Mesendoderm (in vitro differentiated cells): ENCODE results near the gene KDM6A.

ENCODE experiments used
- DNase-seq: peaks from one replicate; pipeline ENCODE4 v3.0.0; 2013
- H2AK5ac ChIP-seq: 2 replicates; pipeline ENCODE4 v1.6.1; 2013; ENCODE audit warnings: low read length, inconsistent platforms
- H2BK120ac ChIP-seq: 2 replicates; pipeline ENCODE4 v1.6.1; 2013; ENCODE audit warnings: low read depth, mild to moderate bottlenecking, low read length, moderate library complexity, mixed read lengths
- H2BK15ac ChIP-seq: replicated peaks from 2 replicates; pipeline ENCODE4 v1.6.1; 2013; ENCODE audit warnings: low read depth, mild to moderate bottlenecking, moderate library complexity
- H2BK5ac ChIP-seq: 2 replicates; pipeline ENCODE4 v1.6.1; 2013; ENCODE audit warnings: low read length, inconsistent platforms
- H3K18ac ChIP-seq: 2 replicates; pipeline ENCODE4 v1.6.1; 2013; ENCODE audit warnings: mild to moderate bottlenecking, low read length, mixed read lengths
- H3K23ac ChIP-seq: one replicate; pipeline ENCODE4 v1.6.1; 2013; ENCODE audit warnings: low read length
- H3K27ac ChIP-seq: 2 replicates; pipeline ENCODE4 v1.5.1; 2013; ENCODE audit warnings: low read depth, mild to moderate bottlenecking, inconsistent platforms, low read length, moderate library complexity
- H3K27me3 ChIP-seq: 2 replicates; pipeline ENCODE4 v1.6.1; 2013; ENCODE audit warnings: low read length, control low read depth, mild to moderate bottlenecking, inconsistent platforms; ENCODE audit not compliant: insufficient read depth, poor library complexity
- H3K36me3 ChIP-seq: 2 replicates; pipeline ENCODE4 v1.6.1; 2013; ENCODE audit warnings: low read length, inconsistent platforms; ENCODE audit not compliant: control insufficient read depth, insufficient read depth
- H3K4ac ChIP-seq: one replicate; pipeline ENCODE4 v1.6.1; 2013; ENCODE audit warnings: low read depth, mild to moderate bottlenecking, low read length, moderate library complexity
- H3K4me1 ChIP-seq: 2 replicates; pipeline ENCODE4 v1.6.1; 2013; ENCODE audit warnings: low read depth, low read length, inconsistent platforms; ENCODE audit not compliant: control insufficient read depth
- H3K4me2 ChIP-seq: 2 replicates; pipeline ENCODE4 v1.6.1; 2013; ENCODE audit warnings: low read length
- H3K4me3 ChIP-seq: 2 replicates; pipeline ENCODE4 v1.5.1; 2013; ENCODE audit warnings: mild to moderate bottlenecking, low read length
- H3K56ac ChIP-seq: one replicate; pipeline ENCODE4 v1.6.1; 2013; ENCODE audit warnings: low read length
- H3K79me1 ChIP-seq: 2 replicates; pipeline ENCODE4 v1.6.1; 2013; ENCODE audit warnings: low read length, inconsistent platforms
- H3K79me2 ChIP-seq: 2 replicates; pipeline ENCODE4 v1.6.1; 2013; ENCODE audit warnings: mild to moderate bottlenecking, low read length; ENCODE audit not compliant: control insufficient read depth, insufficient read depth
- H3K9ac ChIP-seq: 2 replicates; pipeline ENCODE4 v1.6.1; 2013; ENCODE audit warnings: low read length, inconsistent platforms
- H4K5ac ChIP-seq: one replicate; pipeline ENCODE4 v1.6.1; 2013; ENCODE audit warnings: low read length
- H4K8ac ChIP-seq: one replicate; pipeline ENCODE4 v1.6.1; 2013; ENCODE audit warnings: low read depth, mild to moderate bottlenecking, control low read depth, low read length, moderate library complexity
- WGBS: extraction: QIAGEN DNeasy Blood & Tissue Kit; methylation state at CpG from one replicate; pipeline ENCODE4 v1.1.7; 2013; ENCODE audit warnings: low lambda C conversion rate, missing lambda C conversion rate; ENCODE audit not compliant: insufficient coverage; ENCODE audit errors: extremely low coverage; 5-methylcytosine and 5-hydroxymethylcytosine counted together

The KDM6A gene

DNA sequence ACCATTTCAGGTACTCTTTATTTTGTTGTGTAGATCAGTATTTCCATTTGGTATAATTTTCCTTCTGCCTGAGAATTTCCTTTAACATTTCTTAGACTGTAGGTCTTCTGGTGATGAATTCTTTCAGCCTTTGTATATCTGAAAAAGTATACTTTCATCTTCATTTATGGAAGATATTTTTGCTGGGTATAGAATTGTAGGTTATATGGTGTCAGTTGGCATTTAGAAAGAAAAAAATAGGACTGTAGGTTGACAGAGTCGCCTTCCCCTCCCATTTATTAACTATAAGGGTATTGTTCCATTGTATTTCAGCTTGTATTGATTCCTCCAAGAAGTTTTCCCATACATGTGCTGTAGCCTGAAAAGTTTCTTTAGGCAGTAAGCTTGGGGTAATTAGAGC is 71.9 kb downstream of the KDM6A start:
- Histone ChIP-seq H2BK5ac (no peak overlapping the region), H3K18ac (no peak overlapping the region), H2BK15ac (no peak overlapping the region), H4K8ac (no peak overlapping the region), H3K4me3 (no peak overlapping the region), H3K27ac (no peak overlapping the region), H3K56ac (no peak overlapping the region), H3K4ac (no peak overlapping the region), H4K5ac (no peak overlapping the region), H3K9ac (no peak overlapping the region), H3K36me3 (no peaks in the 10 kb centered on the region), H3K4me1 (no peaks in the 10 kb centered on the region), H3K4me2 (no peak overlapping the region), H2AK5ac (no peak overlapping the region), H3K79me2 (peaks cover 21% of the 10 kb centered on the region), H3K79me1 (no peaks in the 10 kb centered on the region), H2BK120ac (no peak overlapping the region), H3K23ac (no peak overlapping the region), H3K27me3 (no peaks in the 10 kb centered on the region)
- no CpG with 5 or more reads among the region's 1 CpG for WGBS
- DNase-seq: no peak

GRCh38 chrX:44945736-44946135 is 72.7 kb downstream of the KDM6A start:
- Histone ChIP-seq H3K27me3 (no peaks in the 10 kb centered on the region), H3K4ac (no peak overlapping the region), H3K4me2 (no peak overlapping the region), H2BK15ac (no peak overlapping the region), H3K4me1 (no peaks in the 10 kb centered on the region), H3K4me3 (no peak overlapping the region), H3K36me3 (no peaks in the 10 kb centered on the region), H2AK5ac (no peak overlapping the region), H3K79me2 (peaks cover 20% of the 10 kb centered on the region), H2BK120ac (no peak overlapping the region), H2BK5ac (no peak overlapping the region), H4K5ac (no peak overlapping the region), H3K79me1 (no peaks in the 10 kb centered on the region), H4K8ac (no peak overlapping the region), H3K18ac (no peak overlapping the region), H3K23ac (no peak overlapping the region), H3K9ac (no peak overlapping the region), H3K56ac (no peak overlapping the region), H3K27ac (no peak overlapping the region)
- WGBS: no CpG with 5 or more reads among the region's 4 CpGs
- no peak for DNase-seq

DNA sequence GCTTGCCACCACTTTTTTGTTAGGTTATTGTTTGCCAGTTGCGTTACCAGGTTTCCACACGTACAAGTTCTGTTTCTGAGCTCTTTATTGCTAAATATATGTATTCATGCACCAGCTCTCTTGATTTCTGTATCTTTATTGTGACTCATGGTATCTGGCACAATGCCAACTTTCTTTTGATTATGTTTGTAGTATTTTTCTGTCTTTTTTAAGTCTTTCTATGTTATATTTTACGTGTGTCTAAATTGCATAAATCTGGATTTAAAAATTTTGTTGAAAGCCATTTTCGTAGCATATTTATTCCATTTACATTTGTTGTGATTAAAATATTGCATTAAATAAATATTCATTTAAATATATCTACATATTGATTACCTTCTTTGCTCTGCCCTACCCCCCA is 73.8 kb downstream of the KDM6A start:
- DNase-seq: no peak
- no peak overlapping the region for H2AK5ac ChIP-seq
- WGBS: no CpG with 5 or more reads among the region's 4 CpGs
- H3K36me3 ChIP-seq: no peaks in the 10 kb centered on the region
- no peaks in the 10 kb centered on the region for H3K27me3 ChIP-seq
- no peaks in the 10 kb centered on the region for H3K4me1 ChIP-seq
- H3K18ac ChIP-seq: no peak overlapping the region
- H3K79me1 ChIP-seq: no peaks in the 10 kb centered on the region
- H3K4me2 ChIP-seq: no peak overlapping the region
- no peak overlapping the region for H4K5ac ChIP-seq
- H3K79me2 ChIP-seq: peaks cover 21% of the 10 kb centered on the region
- H2BK15ac ChIP-seq: no peak overlapping the region
- no peak overlapping the region for H3K56ac ChIP-seq
- H3K9ac ChIP-seq: no peak overlapping the region
- H3K27ac ChIP-seq: no peak overlapping the region
- H3K4me3 ChIP-seq: no peak overlapping the region
- no peak overlapping the region for H2BK120ac ChIP-seq
- no peak overlapping the region for H3K4ac ChIP-seq
- no peak overlapping the region for H2BK5ac ChIP-seq
- H4K8ac ChIP-seq: no peak overlapping the region
- H3K23ac ChIP-seq: no peak overlapping the region

DNA sequence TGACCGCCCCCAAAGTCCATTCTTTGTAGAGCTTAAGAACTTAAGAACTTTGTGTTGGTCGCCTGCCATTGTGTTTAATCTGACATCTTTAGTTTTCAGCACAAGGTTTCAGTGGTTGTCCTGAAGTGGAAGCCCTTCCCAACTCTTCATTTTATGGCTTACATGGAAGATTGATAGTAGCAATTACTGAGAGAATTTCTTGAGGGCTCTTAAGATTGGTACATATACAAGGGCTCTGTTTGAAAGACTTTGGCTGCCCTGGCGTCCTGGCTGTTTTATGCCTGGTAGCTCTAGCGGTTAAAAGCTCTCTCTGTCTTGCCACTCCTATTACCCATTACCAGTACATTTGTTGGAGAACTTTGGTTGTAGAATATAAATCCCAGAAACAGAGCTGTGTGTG is 75.0 kb downstream of the KDM6A start:
- Histone ChIP-seq H3K23ac (no peak overlapping the region), H3K4me1 (no peaks in the 10 kb centered on the region), H2BK5ac (no peak overlapping the region), H4K5ac (no peak overlapping the region), H2BK15ac (no peak overlapping the region), H3K36me3 (no peaks in the 10 kb centered on the region), H3K4me2 (no peak overlapping the region), H3K18ac (no peak overlapping the region), H3K27ac (no peak overlapping the region), H3K79me1 (no peaks in the 10 kb centered on the region), H3K4me3 (no peak overlapping the region), H3K56ac (no peak overlapping the region), H3K4ac (no peak overlapping the region), H3K79me2 (peaks cover 32% of the 10 kb centered on the region), H2AK5ac (no peak overlapping the region), H3K9ac (no peak overlapping the region), H4K8ac (no peak overlapping the region), H2BK120ac (no peak overlapping the region), H3K27me3 (no peaks in the 10 kb centered on the region)
- no CpG with 5 or more reads among the region's 4 CpGs for WGBS
- DNase-seq: no peak

- Histone ChIP-seq H4K8ac (no peak overlapping the region), H3K56ac (no peak overlapping the region), H3K79me1 (no peaks in the 10 kb centered on the region), H2AK5ac (no peak overlapping the region), H3K4me2 (no peak overlapping the region), H3K4me1 (no peaks in the 10 kb centered on the region), H2BK120ac (no peak overlapping the region), H3K4me3 (no peak overlapping the region), H3K27ac (no peak overlapping the region), H2BK15ac (no peak overlapping the region), H3K4ac (no peak overlapping the region), H2BK5ac (no peak overlapping the region), H3K27me3 (no peaks in the 10 kb centered on the region), H3K9ac (no peak overlapping the region), H3K23ac (no peak overlapping the region), H3K79me2 (peaks cover 34% of the 10 kb centered on the region), H3K18ac (no peak overlapping the region), H3K36me3 (no peaks in the 10 kb centered on the region), H4K5ac (no peak overlapping the region)
- WGBS: no CpG with 5 or more reads among the region's 2 CpGs
- DNase-seq: no peak
Measured at GRCh38 chrX:44948406-44948805, 75.4 kb downstream of the KDM6A start.

DNA sequence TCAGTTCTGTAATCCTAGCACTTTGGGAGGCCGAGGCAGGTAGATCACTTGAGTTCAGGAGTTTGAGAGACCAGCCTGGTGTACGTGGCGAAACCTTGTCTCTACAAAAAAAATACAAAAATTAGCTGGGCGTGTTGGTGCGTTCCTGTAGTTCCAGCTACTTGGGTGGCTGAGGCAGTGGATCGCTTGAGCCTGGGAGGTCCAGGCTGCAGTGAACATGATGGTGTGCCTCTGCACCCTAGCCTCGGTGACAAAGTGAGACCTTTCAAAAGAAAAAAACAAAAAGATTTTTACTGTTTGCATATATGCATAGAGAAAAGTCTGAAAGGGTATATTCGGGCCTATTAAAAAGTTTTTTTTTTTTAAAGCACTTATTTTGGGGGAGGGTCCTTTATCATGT is 76.1 kb downstream of the KDM6A start:
- no CpG with 5 or more reads among the region's 8 CpGs for WGBS

More for the DNA sequence above, 76.1 kb downstream of the KDM6A start:
- Histone ChIP-seq H2BK5ac (no peak overlapping the region), H3K4ac (no peak overlapping the region), H3K79me2 (peaks cover 36% of the 10 kb centered on the region), H3K18ac (no peak overlapping the region), H3K56ac (no peak overlapping the region), H3K79me1 (no peaks in the 10 kb centered on the region), H3K4me1 (no peaks in the 10 kb centered on the region), H3K36me3 (no peaks in the 10 kb centered on the region), H3K9ac (no peak overlapping the region), H4K5ac (no peak overlapping the region), H3K27ac (no peak overlapping the region), H2BK120ac (no peak overlapping the region), H3K4me3 (no peak overlapping the region), H3K4me2 (no peak overlapping the region), H4K8ac (no peak overlapping the region), H3K27me3 (no peaks in the 10 kb centered on the region), H2BK15ac (no peak overlapping the region), H3K23ac (no peak overlapping the region), H2AK5ac (no peak overlapping the region)
- DNase-seq: no peak
